HG02973 (cell line): ENCODE data around the gene ETV2.

Experiments used
- ATAC-seq: cut with Tn5 transposase; IDR thresholded peaks from one replicate; pipeline ENCODE4 v1.9.1; 2021; ENCODE audit warnings: moderate library complexity; ENCODE audit not compliant: unreplicated experiment

ETV2 gene

GRCh38 chr19:35623327-35624010, 18.1 kb upstream of the ETV2 start:
- ATAC-seq, result no peak

GRCh38 chr19:35628264-35628564, 13.3 kb upstream of the ETV2 start:
- no peak for ATAC-seq

GRCh38 chr19:35628565-35629331, 12.8 kb upstream of the ETV2 start, which contains the start of gene RBM42:
Gene RBM42, plus strand, starts transcription at chr19:35629036. Its CDS starts 118 bp downstream, at chr19:35629154.
- ATAC-seq, result peak; percentile 92

- ATAC-seq, result peak; percentile 3
Observed at GRCh38 chr19:35629332-35629633, 12.3 kb upstream of the ETV2 start.

GRCh38 chr19:35633727-35634440, 7.7 kb upstream of the ETV2 start:
- no peak for ATAC-seq

GRCh38 chr19:35636651-35637050, 4.9 kb upstream of the ETV2 start:
- no peak for ATAC-seq

- ATAC-seq, result no peak
Observed at GRCh38 chr19:35637165-35637564, 4.4 kb upstream of the ETV2 start.

- ATAC-seq, result no peak
Observed at GRCh38 chr19:35639321-35639639, 2.3 kb upstream of the ETV2 start.

- no peak for ATAC-seq
Observed at GRCh38 chr19:35639863-35640262, 1.7 kb upstream of the ETV2 start.

- no peak for ATAC-seq
Observed at GRCh38 chr19:35642312-35642711, 767 bp downstream of the ETV2 start.

GRCh38 chr19:35642798-35643254, 1.3 kb downstream of the ETV2 start:
- ATAC-seq, result no peak

GRCh38 chr19:35643255-35644205, 2.0 kb downstream of the ETV2 start:
- peak; percentile 33 for ATAC-seq

- ATAC-seq, result peak; percentile 56
Observed at GRCh38 chr19:35644206-35644986, 2.9 kb downstream of the ETV2 start.

GRCh38 chr19:35644987-35645679, 3.6 kb downstream of the ETV2 start:
- ATAC-seq, result no peak

GRCh38 chr19:35645680-35646511, 4.4 kb downstream of the ETV2 start:
- ATAC-seq, result no peak

- ATAC-seq, result peak; percentile 48
Observed at GRCh38 chr19:35648017-35648961, 6.7 kb downstream of the ETV2 start, which contains the start of gene COX6B1. Gene COX6B1, plus strand, starts transcription at chr19:35648323. Its CDS starts 2,921 bp downstream, at chr19:35651244.

GRCh38 chr19:35650581-35650980, 9.0 kb downstream of the ETV2 start:
- no peak for ATAC-seq
